Posterior vena cava (tissue), 2 donors: ENCODE data around the gene TPCN2. TPM values are rescaled to one million over a fixed set of nuclear protein-coding genes. Genes with fewer than 3 reads are reported as not detected.

ENCODE experiments used
- DNase-seq: peaks from one replicate; pipeline ENCODE4 v3.0.0-alpha.2; 2020; ENCODE audit warnings: low spot score
- intact Hi-C, 2 donors: fragments of 100-400 bp; cut with DNase I; formaldehyde crosslinking; loops; one replicate each; pipeline versions ENCODE4 v1.14.1 to v1.14.2; 2022 to 2023
- microRNA-seq, 2 donors: library from miRNA; unstranded; fragments of <30 nt; microRNA quantifications; one replicate each; pipeline ENCODE4 v1.2.0, GENCODE V29; 2020 to 2021; ENCODE audit warnings: borderline microRNAs expressed in 2 of 2
- total RNA-seq, 2 donors: library from RNA; stranded (reverse); fragmentation: NEBNext Ultra II Directional; extraction: Animal tissue kit (Norgen Biotek cat#: 25700); gene quantifications; one replicate each; pipeline ENCODE4 v1.2.1, GENCODE V29; 2021
- donor health status: DM: yes; HTN: yes; CAD: no.
- donor health status: DM: yes; HTN: yes; CAD: no.

Gene TPCN2
- total RNA-seq, 2 donors from 2014 or later = 24.8 to 25.4 TPM

GRCh38 chr11:69180726-69181125 lies 132.0 kb downstream of the TPCN2 start:
- peak; percentile 62 for DNase-seq
- intact Hi-C loops = no loop called here

GRCh38 chr11:69183613-69184012 lies 134.9 kb downstream of the TPCN2 start:
- intact Hi-C loops = no loop called here

More at GRCh38 chr11:69183613-69184012, 134.9 kb downstream of the TPCN2 start:
- DNase-seq = no peak

Small RNA genes lying within 50 kb of the gene (microRNA-seq; reads per million reads assigned to microRNA genes)
- 1.0 to 2.3 reads per million in 2 donors for gene MIR3164

Other genes with a start within 250 kb of the TPCN2 start
- gene CPT1A, start 207.0 kb upstream of the TPCN2 start, total RNA-seq = 100 to 1,000 TPM in 1 of 2 donors, 10 to 100 TPM in 1; 62.3 to 127 TPM
- 10 to 100 TPM; 44.9 to 47.5 TPM for gene MRPL21, start 145.1 kb upstream of the TPCN2 start, total RNA-seq
- 10 to 100 TPM; 18.3 to 18.4 TPM for gene IGHMBP2, start 145.0 kb upstream of the TPCN2 start, total RNA-seq
- gene MRGPRD, start 67.9 kb upstream of the TPCN2 start, total RNA-seq = not detected
- 100 to 1,000 TPM; 117 to 138 TPM for gene MRGPRF, start 35.7 kb upstream of the TPCN2 start, total RNA-seq
- 1 to 10 TPM in 1 of 2 donors, under 1 TPM in 1; 0.76 to 1.4 TPM for gene SMIM38, start 107.0 kb downstream of the TPCN2 start, total RNA-seq
- under 1 TPM; 0.46 to 0.57 TPM for gene MYEOV, start 245.2 kb downstream of the TPCN2 start, total RNA-seq